Cardiac fibroblast (primary cell): Measurements from ENCODE around the gene SLC39A5.

Experiments used
- DNase-seq, 2 donors: peaks; one replicate each; pipeline versions ENCODE4 v3.0.0 to v3.0.0-alpha.2; 2010; ENCODE audit warnings: low read depth in 2 of 2
- H3K4me3 ChIP-seq, 2 donors: replicated peaks in 1 of 2; 1 replicate in 1 of 2; 2 replicates in 1 of 2; pipeline ENCODE4 v1.5.1; 2011; ENCODE audit warnings: low read depth in 2 of 2, low read length in 2 of 2, mild to moderate bottlenecking in 2 of 2, moderate library complexity in 1 of 2
- TF ChIP-seq, protein P1 (sequence below): IDR thresholded peaks from one replicate; pipeline ENCODE4 v1.5.1; 2011; ENCODE audit warnings: low read depth, mild to moderate bottlenecking, low read length, inconsistent platforms

Gene SLC39A5

DNA sequence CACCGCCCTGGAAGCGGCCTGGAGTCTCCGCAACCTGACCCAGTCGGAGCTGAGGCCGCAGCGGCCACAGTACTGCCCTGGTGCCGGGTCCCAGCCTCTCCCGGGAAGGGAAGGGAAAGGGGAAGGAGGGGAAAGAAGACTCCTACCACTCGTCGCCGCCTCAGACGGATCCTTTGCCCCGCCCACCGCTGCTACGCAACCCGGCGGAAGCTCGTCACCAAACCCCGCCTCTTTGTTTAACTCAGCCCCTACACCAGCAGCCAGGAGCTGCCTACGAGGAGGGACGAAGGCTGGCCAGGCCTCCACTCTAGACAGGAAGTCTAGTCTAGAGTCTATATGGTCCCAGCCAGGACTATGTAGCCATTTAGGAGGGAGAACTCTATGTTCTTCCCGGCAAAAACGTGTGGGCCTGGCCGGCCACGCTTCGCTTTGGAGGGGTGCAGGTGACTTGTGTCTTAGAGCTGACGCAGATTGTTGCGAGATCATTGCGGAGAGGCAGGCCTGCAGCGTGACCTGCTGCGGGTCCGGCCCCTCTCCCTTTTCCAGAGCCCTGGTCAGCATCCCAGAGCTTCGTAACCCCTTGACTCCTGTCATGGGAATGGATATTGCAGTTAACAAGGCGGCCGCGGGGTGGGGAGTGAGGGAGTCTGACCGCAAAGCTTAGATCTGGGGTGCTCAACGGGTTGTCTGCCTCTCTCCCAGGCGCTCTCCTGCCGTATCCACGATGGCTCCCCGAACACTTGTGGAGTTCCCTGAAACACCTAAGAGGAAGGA lies 7.9 kb upstream of the SLC39A5 start, which contains the start of gene RNF41:
Gene RNF41 (minus strand): TSS at position 166 of the 774 bp plus-strand sequence. CDS start 7,875 bp downstream, outside the sequence.
- H3K4me3 ChIP-seq, result peak within 1 kb of the TSS; percentile 87 to 94
- TF ChIP-seq, protein P1, sequence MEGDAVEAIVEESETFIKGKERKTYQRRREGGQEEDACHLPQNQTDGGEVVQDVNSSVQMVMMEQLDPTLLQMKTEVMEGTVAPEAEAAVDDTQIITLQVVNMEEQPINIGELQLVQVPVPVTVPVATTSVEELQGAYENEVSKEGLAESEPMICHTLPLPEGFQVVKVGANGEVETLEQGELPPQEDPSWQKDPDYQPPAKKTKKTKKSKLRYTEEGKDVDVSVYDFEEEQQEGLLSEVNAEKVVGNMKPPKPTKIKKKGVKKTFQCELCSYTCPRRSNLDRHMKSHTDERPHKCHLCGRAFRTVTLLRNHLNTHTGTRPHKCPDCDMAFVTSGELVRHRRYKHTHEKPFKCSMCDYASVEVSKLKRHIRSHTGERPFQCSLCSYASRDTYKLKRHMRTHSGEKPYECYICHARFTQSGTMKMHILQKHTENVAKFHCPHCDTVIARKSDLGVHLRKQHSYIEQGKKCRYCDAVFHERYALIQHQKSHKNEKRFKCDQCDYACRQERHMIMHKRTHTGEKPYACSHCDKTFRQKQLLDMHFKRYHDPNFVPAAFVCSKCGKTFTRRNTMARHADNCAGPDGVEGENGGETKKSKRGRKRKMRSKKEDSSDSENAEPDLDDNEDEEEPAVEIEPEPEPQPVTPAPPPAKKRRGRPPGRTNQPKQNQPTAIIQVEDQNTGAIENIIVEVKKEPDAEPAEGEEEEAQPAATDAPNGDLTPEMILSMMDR, result no peak
- DNase-seq, result peak; percentile 98 to 99

DNA sequence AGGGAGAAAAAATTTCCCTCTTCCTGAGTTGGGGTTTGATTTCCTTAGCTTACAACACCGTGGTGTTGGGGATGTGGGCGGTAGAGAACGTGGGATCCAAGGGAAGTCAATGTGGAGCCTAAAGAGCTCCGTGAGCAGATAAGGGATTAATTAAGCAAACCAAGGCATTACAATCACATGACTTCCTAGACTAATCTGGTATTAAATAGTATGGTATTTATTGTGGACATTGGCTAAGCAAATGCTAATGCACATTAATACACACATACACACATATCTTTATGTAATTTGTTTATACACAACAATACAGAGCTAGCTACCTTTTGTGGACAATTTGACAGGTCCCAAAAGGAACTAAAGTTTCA lies 7.3 kb upstream of the SLC39A5 start:
- TF ChIP-seq, protein P1, result no peak
- DNase-seq, result no peak
- peak overlapping the region; percentile 87 to 94 for H3K4me3 ChIP-seq

DNA sequence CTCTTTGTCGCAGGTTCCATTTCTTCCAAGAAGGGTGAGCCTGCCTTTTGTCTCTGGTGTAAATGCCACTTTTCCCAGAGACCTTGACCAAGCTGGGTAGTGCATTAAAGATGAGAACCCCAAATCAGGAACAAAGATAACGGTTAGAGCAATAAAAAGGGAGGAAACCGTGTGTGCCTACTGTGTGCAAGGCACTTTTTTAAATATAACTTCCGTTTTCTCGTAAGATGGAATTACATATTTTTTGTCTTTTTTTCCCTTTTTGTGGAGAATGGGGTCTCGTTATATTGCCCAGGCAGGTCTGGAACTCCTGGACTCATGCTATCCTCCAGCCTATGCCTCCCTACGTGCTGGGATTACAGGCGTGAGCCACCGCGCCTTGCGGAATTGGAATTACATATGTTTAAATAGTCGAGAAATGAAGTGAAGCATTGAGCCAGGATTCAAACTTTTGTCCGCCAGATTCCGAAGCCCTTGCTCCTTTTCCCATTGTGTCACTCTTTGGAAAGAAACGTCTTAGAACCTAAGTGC lies 6.2 kb upstream of the SLC39A5 start:
- DNase-seq, result no peak
- TF ChIP-seq, protein P1, result no peak
- H3K4me3 ChIP-seq, result peak overlapping the region in 1 of 2 donors; percentile 38

DNA sequence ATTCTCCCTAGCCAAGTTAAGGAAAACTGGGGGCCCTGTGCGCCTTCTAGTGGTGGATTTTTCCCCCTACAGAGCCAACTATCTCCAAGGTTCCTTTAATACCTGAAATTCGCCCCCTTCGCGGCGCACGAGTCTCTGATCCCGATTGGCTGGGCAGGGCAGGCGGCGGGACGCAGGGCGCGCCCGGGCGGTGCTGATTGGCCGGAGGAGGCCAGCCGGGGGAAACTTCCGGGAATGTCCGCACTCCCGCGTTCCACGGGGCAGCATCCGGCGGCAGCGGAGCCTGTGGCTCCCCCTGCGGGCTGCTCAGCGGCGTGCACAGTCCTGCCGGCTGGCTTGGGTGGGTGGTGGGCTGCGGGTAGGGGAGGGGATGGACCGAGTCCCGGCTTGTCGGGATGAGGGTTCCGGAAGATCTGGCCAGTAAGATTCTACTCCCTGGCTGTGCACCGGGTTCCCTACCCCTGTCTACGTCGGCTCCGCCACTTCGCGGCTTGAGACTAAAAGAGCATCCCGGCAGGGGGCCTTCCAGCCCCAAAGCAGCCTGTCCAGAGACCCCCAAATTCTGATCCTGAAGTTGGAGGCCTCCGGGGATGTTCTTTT lies 5.6 kb upstream of the SLC39A5 start, which contains the start of gene NABP2:
Gene NABP2 (plus strand): TSS at position 241 of the 600 bp plus-strand sequence. CDS start 515 bp downstream, outside the sequence.
- H3K4me3 ChIP-seq, result peak within 1 kb of the TSS; percentile 72 to 75
- TF ChIP-seq, protein P1, result peak; percentile 59
- peak; percentile 98 to 99 for DNase-seq

DNA sequence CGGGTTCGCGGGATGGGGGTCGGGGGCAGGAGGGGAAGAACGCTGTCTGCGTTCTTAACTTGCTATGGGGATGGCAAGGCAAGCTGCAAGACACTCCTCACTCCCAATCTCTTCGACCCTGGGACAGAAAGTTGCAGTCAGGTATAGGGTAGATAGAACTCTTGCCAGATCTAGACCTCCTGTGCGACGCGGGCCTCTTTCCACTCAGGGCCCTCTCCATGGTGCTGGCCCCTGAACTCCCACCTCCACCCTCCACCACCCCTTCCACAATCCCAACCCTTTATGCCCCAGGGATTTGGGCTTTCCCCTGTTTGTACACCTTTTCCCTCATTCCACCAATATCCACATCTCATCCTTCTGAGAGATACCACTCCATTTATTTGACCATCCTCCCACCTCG lies 4.9 kb upstream of the SLC39A5 start:
- TF ChIP-seq, protein P1, result no peak
- peak overlapping the region; percentile 72 to 75 for H3K4me3 ChIP-seq
- DNase-seq, result no peak

DNA sequence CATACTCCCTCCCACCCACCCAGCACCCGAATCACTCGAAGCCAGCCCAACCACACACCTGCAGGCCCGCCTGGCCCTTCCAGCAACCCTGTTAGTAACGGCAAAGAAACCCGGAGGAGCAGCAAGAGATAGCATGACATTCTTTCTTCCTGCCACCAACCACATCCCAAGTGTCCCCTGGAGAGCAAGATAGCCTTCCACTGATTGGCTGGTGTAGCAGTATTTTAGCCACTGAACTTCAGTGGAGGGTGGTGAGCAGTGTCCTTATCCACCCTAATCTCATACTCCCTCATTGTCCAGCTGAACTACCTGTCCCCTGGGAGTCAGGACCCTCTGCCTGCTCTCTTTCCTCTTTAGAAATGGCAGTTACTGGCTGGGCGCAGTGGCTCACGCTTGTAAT lies 769 bp upstream of the SLC39A5 start:
- no peak for DNase-seq
- H3K4me3 ChIP-seq, result no peak overlapping the region
- TF ChIP-seq, protein P1, result no peak
